Lower leg skin (tissue), 3 donors: ENCODE measurements around the gene HRH1.

Source experiments
- POLR2A ChIP-seq, 2 donors: fragments of 450-650 bp; IDR thresholded peaks; one replicate each; pipeline ENCODE4 v1.6.1; 2016 to 2017; ENCODE audit warnings: antibody characterized with exemption in 2 of 2, mild to moderate bottlenecking in 1 of 2, moderate library complexity in 1 of 2
- TF ChIP-seq, protein P1 (sequence below), 3 donors: fragments of 450-650 bp; IDR thresholded peaks; one replicate each; pipeline ENCODE4 v1.5.1; 2016; ENCODE audit warnings: antibody characterized with exemption in 3 of 3, mild to moderate bottlenecking in 3 of 3, moderate library complexity in 2 of 3

DNA sequence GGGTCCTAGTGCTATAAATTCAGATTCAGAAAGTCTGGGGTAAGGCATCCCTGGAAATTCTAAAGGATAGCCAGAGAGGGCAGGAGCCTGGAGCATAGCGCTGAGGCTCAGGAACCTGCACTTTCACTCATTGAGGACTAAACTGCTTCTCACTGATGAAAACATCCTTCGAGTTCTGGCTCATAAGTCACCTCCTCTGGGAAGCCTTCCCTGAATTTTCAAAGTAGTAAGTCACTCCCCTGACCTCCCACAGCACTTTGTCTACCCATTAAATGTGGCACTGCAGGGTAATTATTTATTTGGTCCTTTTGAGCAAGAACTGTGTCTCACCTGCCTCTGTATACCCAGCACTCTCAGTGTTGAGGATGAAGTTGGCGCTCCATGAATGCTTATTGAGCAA lies 30.9 kb downstream of the HRH1 start:
- TF ChIP-seq, protein P1, sequence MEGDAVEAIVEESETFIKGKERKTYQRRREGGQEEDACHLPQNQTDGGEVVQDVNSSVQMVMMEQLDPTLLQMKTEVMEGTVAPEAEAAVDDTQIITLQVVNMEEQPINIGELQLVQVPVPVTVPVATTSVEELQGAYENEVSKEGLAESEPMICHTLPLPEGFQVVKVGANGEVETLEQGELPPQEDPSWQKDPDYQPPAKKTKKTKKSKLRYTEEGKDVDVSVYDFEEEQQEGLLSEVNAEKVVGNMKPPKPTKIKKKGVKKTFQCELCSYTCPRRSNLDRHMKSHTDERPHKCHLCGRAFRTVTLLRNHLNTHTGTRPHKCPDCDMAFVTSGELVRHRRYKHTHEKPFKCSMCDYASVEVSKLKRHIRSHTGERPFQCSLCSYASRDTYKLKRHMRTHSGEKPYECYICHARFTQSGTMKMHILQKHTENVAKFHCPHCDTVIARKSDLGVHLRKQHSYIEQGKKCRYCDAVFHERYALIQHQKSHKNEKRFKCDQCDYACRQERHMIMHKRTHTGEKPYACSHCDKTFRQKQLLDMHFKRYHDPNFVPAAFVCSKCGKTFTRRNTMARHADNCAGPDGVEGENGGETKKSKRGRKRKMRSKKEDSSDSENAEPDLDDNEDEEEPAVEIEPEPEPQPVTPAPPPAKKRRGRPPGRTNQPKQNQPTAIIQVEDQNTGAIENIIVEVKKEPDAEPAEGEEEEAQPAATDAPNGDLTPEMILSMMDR (IDR thresholded peaks at IDR 0.05), result no peak
- TF ChIP-seq POLR2A (IDR thresholded peaks at IDR 0.05), result no peak
